ENCODE measurements around the gene BHMT.
"Not testable (repeated sequence)": the region's sequence is repeated elsewhere in the genome, so short reads cannot be mapped to it uniquely, and the experiment has no call there.

The BHMT gene

GRCh38 chr5:79172269-79172668 lies 60.7 kb downstream of the BHMT start:
- DNase-seq (ENCODE audit: low read depth), result no peak

- DNase-seq (ENCODE audit: low read depth), result no peak
These were observed 62.0 kb downstream of the BHMT start for GRCh38 chr5:79173626-79174025.

GRCh38 chr5:79180449-79180848 lies 68.8 kb downstream of the BHMT start:
- DNase-seq (ENCODE audit: low read depth), result not testable (repeated sequence)

- DNase-seq (ENCODE audit: low read depth), result no peak
These were observed 69.9 kb downstream of the BHMT start for GRCh38 chr5:79181419-79182022.
